ENCODE results near the gene MOSMO.
"Not testable (repeated sequence)": the region's sequence is repeated elsewhere in the genome, so short reads cannot be mapped to it uniquely, and the experiment has no call there.

The MOSMO gene

DNA sequence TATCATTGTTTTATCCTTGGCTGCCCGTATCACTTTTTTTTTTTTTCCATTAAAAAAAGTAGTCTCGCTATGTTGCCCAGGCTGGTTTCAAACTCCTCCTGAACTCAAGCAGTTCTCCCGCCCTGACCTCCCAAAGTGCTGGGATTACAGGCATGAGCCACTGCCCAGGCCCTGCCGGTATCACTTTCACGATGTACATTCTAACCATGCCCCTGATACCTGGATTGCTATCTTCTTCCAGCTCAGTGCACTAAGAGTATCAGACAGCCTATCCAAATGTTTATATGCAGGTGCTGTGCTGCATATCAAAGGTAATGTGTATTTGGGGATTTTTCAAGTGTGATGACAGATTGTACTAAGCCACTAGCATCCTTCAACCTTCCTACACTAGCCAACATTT is 14.2 kb downstream of the MOSMO start:
- TF ChIP-seq CTCF (IDR thresholded peaks at IDR 0.05) (no peak), ZFX (IDR thresholded peaks at IDR 0.05; ENCODE audit: borderline replicate concordance) (no peak)
- H3K27ac ChIP-seq = no peak overlapping the region

- no peak overlapping the region for H3K27ac ChIP-seq
- no peak for TF ChIP-seq ZFX (IDR thresholded peaks at IDR 0.05; ENCODE audit: borderline replicate concordance)
- TF ChIP-seq CTCF (IDR thresholded peaks at IDR 0.05) = no peak
These were observed 15.6 kb downstream of the MOSMO start for GRCh38 chr16:22023505-22023904.

DNA sequence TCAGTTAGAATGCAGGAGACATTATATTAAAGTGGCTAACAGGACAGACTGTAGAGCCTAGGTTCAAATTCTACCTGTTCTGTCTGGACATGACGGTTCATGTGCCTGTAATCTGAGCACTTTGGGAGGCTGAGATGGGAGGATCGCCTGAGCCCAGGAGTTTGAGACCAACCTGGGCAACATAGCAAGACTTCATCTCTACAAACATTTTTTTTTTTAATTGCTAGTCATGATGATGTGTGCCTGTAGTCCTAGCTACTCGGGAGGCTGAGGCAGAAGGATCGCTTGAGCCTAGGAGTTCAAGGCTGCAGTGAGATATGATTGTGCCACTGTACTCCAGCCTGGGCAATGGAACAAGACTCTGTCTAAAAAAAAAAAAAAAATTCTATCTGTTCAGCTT is 16.9 kb downstream of the MOSMO start:
- not testable (repeated sequence) for H3K27ac ChIP-seq

- no peak for TF ChIP-seq CTCF (IDR thresholded peaks at IDR 0.05)
- TF ChIP-seq ZFX (IDR thresholded peaks at IDR 0.05; ENCODE audit: borderline replicate concordance) = no peak
- no peak overlapping the region for H3K27ac ChIP-seq
These were observed 19.7 kb downstream of the MOSMO start for GRCh38 chr16:22027633-22028032.

GRCh38 chr16:22029632-22030031 is 21.7 kb downstream of the MOSMO start:
- H3K27ac ChIP-seq = no peak overlapping the region
- no peak for TF ChIP-seq CTCF (IDR thresholded peaks at IDR 0.05)
- TF ChIP-seq ZFX (IDR thresholded peaks at IDR 0.05; ENCODE audit: borderline replicate concordance) = no peak

GRCh38 chr16:22030087-22030812 is 22.3 kb downstream of the MOSMO start:
- no peak overlapping the region for H3K27ac ChIP-seq
- no peak for TF ChIP-seq ZFX (IDR thresholded peaks at IDR 0.05; ENCODE audit: borderline replicate concordance)
- no peak for TF ChIP-seq CTCF (IDR thresholded peaks at IDR 0.05)

GRCh38 chr16:22031483-22032083 is 23.7 kb downstream of the MOSMO start:
- H3K27ac ChIP-seq = no peak overlapping the region
- TF ChIP-seq ZFX (IDR thresholded peaks at IDR 0.05; ENCODE audit: borderline replicate concordance) = no peak
- no peak for TF ChIP-seq CTCF (IDR thresholded peaks at IDR 0.05)

Measured in 22Rv1 (cell line).